Heart left ventricle (tissue), 13 donors: Measurements from ENCODE around the gene TEX2.

Experiments used
- CTCF ChIP-seq, 12 donors: fragments of 200-600 bp; sonication (generic) in 4 of 12; IDR thresholded peaks; one replicate each; pipeline versions ENCODE4 v1.5.0 to v1.8.0; 2018 to 2022; ENCODE audit warnings: antibody characterized with exemption in 12 of 12, mild to moderate bottlenecking in 5 of 12
- POLR2A ChIP-seq, 2 donors: fragments of 450-650 bp; IDR thresholded peaks; one replicate each; pipeline ENCODE4 v1.6.1; 2017; ENCODE audit warnings: antibody characterized with exemption in 2 of 2, mild to moderate bottlenecking in 2 of 2, moderate library complexity in 2 of 2
- donor health status: ischemic (EF 13 %, LVEDD 7.1; RV severe dilation, severe dysfunction).
- donor health status: DM: no; HTN: yes; CAD: no.
- donor health status: DM: no; HTN: no; CAD: no.
- donor health status: ischemic (EF 25% LVEDD 6.9; RV normal size, moderate dysfunction).
- donor health status: ischemic (EF 25% LVEDD 5.7; RV mildly dilated, moderate dysfunction).
- donor health status: ischemic (EF 35%, LVEDD 5.7; RV mildly dilated, moderate dysfunction).
- donor health status: nonischemic (EF 11% LVEDD 7.7; RV severe dilation, severe dysfunction).
- donor health status: DM: yes; HTN: yes; CAD: no.
- donor health status: PGD.
- donor health status: ischemic (EF 29% LVEDD 5.4; RV normal size, mild dysfunction).
- donor health status: nonischemic (EF 23%, LVEDD 6.1; RV moderate dilation, normal function).

GRCh38 chr17:64139542-64139941 is 123.5 kb downstream of the TEX2 start:
- TF ChIP-seq CTCF (IDR thresholded peaks at IDR 0.05) = no peak
- TF ChIP-seq POLR2A (IDR thresholded peaks at IDR 0.05) = no peak
